Measurements from ENCODE around the gene RHOT2.

The RHOT2 gene

GRCh38 chr16:632486-633335, 35.2 kb upstream of the RHOT2 start:
- no peak for DNase-seq

GRCh38 chr16:633336-634050, 34.4 kb upstream of the RHOT2 start:
- no peak for DNase-seq

GRCh38 chr16:634051-634670, 33.8 kb upstream of the RHOT2 start:
- no peak for DNase-seq

- no peak for DNase-seq
Measured at GRCh38 chr16:634996-635395, 32.9 kb upstream of the RHOT2 start.

GRCh38 chr16:635573-636205, 32.2 kb upstream of the RHOT2 start:
- DNase-seq, result no peak

GRCh38 chr16:636206-637080, 31.5 kb upstream of the RHOT2 start, which contains the start of gene METTL26:
TSS of gene METTL26 (minus strand) at chr16:636305. CDS start at chr16:636290, 15 bp downstream.
- peak; percentile 95 for DNase-seq

GRCh38 chr16:637081-638018, 30.6 kb upstream of the RHOT2 start:
- DNase-seq, result peak; percentile 90

- DNase-seq, result no peak
Measured at GRCh38 chr16:638034-638543, 29.8 kb upstream of the RHOT2 start.

- no peak for DNase-seq
Measured at GRCh38 chr16:638836-639235, 29.1 kb upstream of the RHOT2 start.

GRCh38 chr16:640614-641013, 27.3 kb upstream of the RHOT2 start:
- DNase-seq, result no peak

- DNase-seq, result peak; percentile 67
Measured at GRCh38 chr16:641326-642188, 26.4 kb upstream of the RHOT2 start, which contains the start of gene MCRIP2. TSS of gene MCRIP2 (plus strand) at chr16:641828. CDS start at chr16:641992, 164 bp downstream.

GRCh38 chr16:642189-643049, 25.5 kb upstream of the RHOT2 start:
- DNase-seq, result peak; percentile 34

- no peak for DNase-seq
Measured at GRCh38 chr16:643050-643368, 24.9 kb upstream of the RHOT2 start.

GRCh38 chr16:644556-644955, 23.4 kb upstream of the RHOT2 start:
- DNase-seq, result no peak

- no peak for DNase-seq
Measured at GRCh38 chr16:645852-646678, 21.9 kb upstream of the RHOT2 start.

- no peak for DNase-seq
Measured at GRCh38 chr16:646679-647172, 21.2 kb upstream of the RHOT2 start.

- no peak for DNase-seq
Measured at GRCh38 chr16:647173-647902, 20.6 kb upstream of the RHOT2 start.

Data from CD4-positive, alpha-beta T cell treated with Interleukin-17A for 1 hour (primary cell).